ENCODE data around the gene BMP10.

The BMP10 gene

GRCh38 chr2:68871159-68871764, at the start of gene BMP10:
TSS of gene BMP10 (minus strand) at chr2:68871397. CDS start at chr2:68871358, 39 bp downstream.
- Histone ChIP-seq H3K4me1 (ENCODE audit: insufficient read depth, low read length, severe bottlenecking) (no peaks in the 10 kb centered on the region), H3K27me3 (ENCODE audit: insufficient read depth, low read length) (no peaks in the 10 kb centered on the region), H3K9me2 (ENCODE audit: low read depth, low read length) (no peaks in the 10 kb centered on the region), H3K36me3 (ENCODE audit: insufficient read depth, low read length) (no peaks in the 10 kb centered on the region), H2AFZ (ENCODE audit: low read length) (no peak within 1 kb of the TSS), H3K4me2 (ENCODE audit: low read length) (no peak within 1 kb of the TSS), H3K79me2 (ENCODE audit: insufficient read depth, low read length) (no peaks in the 10 kb centered on the region), H3K9me3 (ENCODE audit: low read length) (no peaks in the 10 kb centered on the region), H3K9ac (ENCODE audit: low read length) (no peak within 1 kb of the TSS), H3K27ac (ENCODE audit: low read depth, low read length, poor library complexity, severe bottlenecking) (no peak within 1 kb of the TSS), H3K4me3 (ENCODE audit: low read depth, low read length, poor library complexity, severe bottlenecking) (no peak within 1 kb of the TSS), H3F3A (ENCODE audit: insufficient read depth, low read length) (no peaks in the 10 kb centered on the region), H4K20me1 (ENCODE audit: insufficient read depth, low read length) (no peaks in the 10 kb centered on the region)
- TF ChIP-seq, protein P1, sequence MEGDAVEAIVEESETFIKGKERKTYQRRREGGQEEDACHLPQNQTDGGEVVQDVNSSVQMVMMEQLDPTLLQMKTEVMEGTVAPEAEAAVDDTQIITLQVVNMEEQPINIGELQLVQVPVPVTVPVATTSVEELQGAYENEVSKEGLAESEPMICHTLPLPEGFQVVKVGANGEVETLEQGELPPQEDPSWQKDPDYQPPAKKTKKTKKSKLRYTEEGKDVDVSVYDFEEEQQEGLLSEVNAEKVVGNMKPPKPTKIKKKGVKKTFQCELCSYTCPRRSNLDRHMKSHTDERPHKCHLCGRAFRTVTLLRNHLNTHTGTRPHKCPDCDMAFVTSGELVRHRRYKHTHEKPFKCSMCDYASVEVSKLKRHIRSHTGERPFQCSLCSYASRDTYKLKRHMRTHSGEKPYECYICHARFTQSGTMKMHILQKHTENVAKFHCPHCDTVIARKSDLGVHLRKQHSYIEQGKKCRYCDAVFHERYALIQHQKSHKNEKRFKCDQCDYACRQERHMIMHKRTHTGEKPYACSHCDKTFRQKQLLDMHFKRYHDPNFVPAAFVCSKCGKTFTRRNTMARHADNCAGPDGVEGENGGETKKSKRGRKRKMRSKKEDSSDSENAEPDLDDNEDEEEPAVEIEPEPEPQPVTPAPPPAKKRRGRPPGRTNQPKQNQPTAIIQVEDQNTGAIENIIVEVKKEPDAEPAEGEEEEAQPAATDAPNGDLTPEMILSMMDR (IDR thresholded peaks at IDR 0.05; ENCODE audit: low read length) = no peak
- no peak for TF ChIP-seq EZH2 (IDR thresholded peaks at IDR 0.05; ENCODE audit: borderline replicate concordance, low read length)

GRCh38 chr2:68920481-68921170, 49.4 kb upstream of the BMP10 start:
- no peaks in the 10 kb centered on the region for H3K79me2 ChIP-seq (ENCODE audit: insufficient read depth, low read length)
- H3K4me1 ChIP-seq (ENCODE audit: insufficient read depth, low read length, severe bottlenecking) = peaks cover 4% of the 10 kb centered on the region
- TF ChIP-seq, protein P1 (IDR thresholded peaks at IDR 0.05; ENCODE audit: low read length) = no peak
- TF ChIP-seq EZH2 (IDR thresholded peaks at IDR 0.05; ENCODE audit: borderline replicate concordance, low read length) = no peak
- H2AFZ ChIP-seq (ENCODE audit: low read length) = no peak overlapping the region
- no peak overlapping the region for H3K4me2 ChIP-seq (ENCODE audit: low read length)
- no peaks in the 10 kb centered on the region for H3K9me2 ChIP-seq (ENCODE audit: low read depth, low read length)
- H3K27me3 ChIP-seq (ENCODE audit: insufficient read depth, low read length) = no peaks in the 10 kb centered on the region
- no peaks in the 10 kb centered on the region for H3F3A ChIP-seq (ENCODE audit: insufficient read depth, low read length)
- no peak overlapping the region for H3K27ac ChIP-seq (ENCODE audit: low read depth, low read length, poor library complexity, severe bottlenecking)
- no peaks in the 10 kb centered on the region for H4K20me1 ChIP-seq (ENCODE audit: insufficient read depth, low read length)
- no peaks in the 10 kb centered on the region for H3K9me3 ChIP-seq (ENCODE audit: low read length)
- H3K36me3 ChIP-seq (ENCODE audit: insufficient read depth, low read length) = no peaks in the 10 kb centered on the region
- H3K4me3 ChIP-seq (ENCODE audit: low read depth, low read length, poor library complexity, severe bottlenecking) = no peak overlapping the region
- no peak overlapping the region for H3K9ac ChIP-seq (ENCODE audit: low read length)

DNA sequence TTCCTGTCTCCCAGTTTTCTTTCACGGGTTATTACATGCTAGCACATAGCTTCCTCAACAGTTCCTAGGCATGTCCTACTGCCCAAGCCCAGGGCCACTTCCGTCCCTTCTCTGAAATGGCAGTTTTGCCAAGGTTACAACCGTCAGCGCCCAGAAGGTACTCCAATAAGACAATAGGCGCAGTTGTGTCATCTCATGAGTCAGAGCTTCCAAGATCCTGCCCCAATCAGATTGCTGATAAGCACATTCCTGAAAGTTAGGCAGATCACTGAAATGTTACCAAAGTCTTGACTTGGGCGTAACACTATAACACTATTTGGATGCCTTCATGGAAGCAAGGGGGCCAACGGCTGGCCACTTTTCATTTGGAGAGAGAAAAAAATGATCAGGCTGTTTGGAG, 47.3 kb upstream of the BMP10 start:
- H3F3A ChIP-seq (ENCODE audit: insufficient read depth, low read length) = no peaks in the 10 kb centered on the region
- H3K4me3 ChIP-seq (ENCODE audit: low read depth, low read length, poor library complexity, severe bottlenecking) = no peak overlapping the region
- no peaks in the 10 kb centered on the region for H3K27me3 ChIP-seq (ENCODE audit: insufficient read depth, low read length)
- H3K27ac ChIP-seq (ENCODE audit: low read depth, low read length, poor library complexity, severe bottlenecking) = no peak overlapping the region
- TF ChIP-seq EZH2 (IDR thresholded peaks at IDR 0.05; ENCODE audit: borderline replicate concordance, low read length) = no peak
- no peaks in the 10 kb centered on the region for H3K79me2 ChIP-seq (ENCODE audit: insufficient read depth, low read length)
- no peak overlapping the region for H3K9ac ChIP-seq (ENCODE audit: low read length)
- H3K4me2 ChIP-seq (ENCODE audit: low read length) = no peak overlapping the region
- H3K9me2 ChIP-seq (ENCODE audit: low read depth, low read length) = no peaks in the 10 kb centered on the region
- H3K4me1 ChIP-seq (ENCODE audit: insufficient read depth, low read length, severe bottlenecking) = no peaks in the 10 kb centered on the region
- no peak overlapping the region for H2AFZ ChIP-seq (ENCODE audit: low read length)
- H3K9me3 ChIP-seq (ENCODE audit: low read length) = no peaks in the 10 kb centered on the region
- no peaks in the 10 kb centered on the region for H4K20me1 ChIP-seq (ENCODE audit: insufficient read depth, low read length)
- no peaks in the 10 kb centered on the region for H3K36me3 ChIP-seq (ENCODE audit: insufficient read depth, low read length)
